Measurements from ENCODE around the gene EI24.
"Not testable (repeated sequence)": the region's sequence is repeated elsewhere in the genome, so short reads cannot be mapped to it uniquely, and the experiment has no call there.

EI24 gene

DNA sequence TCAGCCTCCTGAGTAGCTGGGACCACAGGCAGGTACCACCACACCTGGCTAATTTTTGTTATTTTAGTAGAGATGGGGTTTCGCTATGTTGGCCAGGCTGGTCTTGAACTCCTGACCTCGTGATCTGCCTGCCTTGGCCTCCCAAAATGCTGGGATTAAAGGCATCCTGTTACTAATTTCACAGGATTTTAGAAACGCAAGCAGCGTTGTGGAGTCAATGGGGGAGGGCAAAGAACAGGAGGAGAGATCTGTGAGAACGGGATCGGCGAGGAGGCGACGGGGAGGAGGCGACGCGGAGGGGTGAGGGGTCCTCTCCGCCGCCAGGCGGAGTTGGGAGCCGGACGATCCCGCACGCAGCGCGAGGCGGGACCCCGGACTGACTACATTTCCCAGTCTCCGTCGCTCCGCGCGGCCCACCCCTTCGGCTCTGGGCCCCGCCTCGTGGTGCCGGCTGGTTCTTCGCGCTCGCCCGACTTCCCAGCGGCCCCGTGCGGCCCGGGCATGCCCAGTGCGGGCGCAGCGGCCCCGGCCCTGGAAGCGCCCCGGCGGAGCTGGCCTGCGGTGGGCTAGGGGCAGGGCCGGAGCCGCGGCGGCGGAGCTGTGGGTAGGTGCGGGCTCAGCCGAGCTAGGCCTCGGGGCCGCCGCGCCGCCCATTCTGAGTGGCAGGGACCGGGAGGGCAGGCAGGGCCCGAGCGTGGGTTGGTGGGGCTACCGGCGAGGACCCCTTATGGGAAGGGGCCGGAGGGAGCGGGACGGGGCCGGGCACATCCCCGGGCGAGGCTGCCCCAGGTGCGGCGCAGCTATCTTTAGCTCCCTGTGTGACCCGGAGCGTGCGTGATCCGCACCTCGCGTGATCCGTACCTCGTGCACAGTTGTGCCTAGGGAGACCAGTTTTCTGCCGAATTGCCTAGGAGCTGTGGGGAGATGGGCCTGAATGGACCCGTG is at the start of gene EI24:
Gene EI24, plus strand, starts transcription at position 508 of the 945 bp plus-strand sequence. CDS start 3,051 bp downstream, outside the sequence.
- DNase-seq (ENCODE audit: low read depth in 2 of 2, low spot score in 1 of 2), result peak; percentile 53 to 81

DNA sequence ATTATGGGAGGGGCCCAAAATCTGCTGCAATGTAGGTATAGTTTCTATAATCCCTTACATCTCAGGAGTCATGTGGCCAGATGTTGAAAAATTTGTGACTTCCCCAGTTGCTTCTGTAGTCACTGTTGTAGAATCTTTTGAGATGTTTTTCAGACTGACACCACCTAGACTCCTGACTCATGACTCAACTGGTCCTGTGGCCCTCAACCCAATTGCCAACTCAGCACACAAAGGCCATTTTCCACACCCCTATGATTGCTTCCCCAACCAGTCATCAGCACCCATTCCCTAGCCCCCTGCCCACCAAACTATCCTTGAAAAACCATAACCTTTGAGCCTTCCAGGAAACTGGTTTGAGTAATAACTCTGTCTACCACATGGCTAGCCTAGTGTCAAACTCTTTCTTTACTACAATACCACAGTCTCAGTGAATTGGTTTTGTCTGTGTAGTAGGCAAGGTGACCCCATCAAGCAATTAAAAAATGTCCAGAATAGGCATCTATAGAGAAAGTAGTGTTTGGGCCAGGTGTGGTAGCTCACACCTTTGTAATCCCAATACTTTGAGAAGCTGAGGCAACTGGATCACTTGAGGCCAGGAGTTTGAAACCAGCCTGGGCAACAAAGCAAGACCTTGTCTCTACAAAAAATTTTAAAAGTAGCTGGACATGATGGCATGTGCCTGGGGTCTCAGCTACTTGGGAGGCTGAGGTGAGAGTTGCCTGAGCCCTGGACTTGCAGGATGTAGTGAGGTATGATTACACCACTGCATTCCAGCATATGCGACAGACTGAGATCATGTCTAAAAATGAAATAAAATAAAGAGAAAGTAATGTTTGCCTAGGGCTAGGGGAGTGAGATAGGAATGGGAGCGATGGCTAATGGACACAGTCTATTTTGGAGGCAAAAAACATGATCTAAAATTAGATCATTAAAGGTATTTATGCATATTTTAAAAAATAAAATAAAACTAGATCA is 49.1 kb upstream of the EI24 start:
- DNase-seq (ENCODE audit: low read depth in 2 of 2, low spot score in 1 of 2), result no peak

DNA sequence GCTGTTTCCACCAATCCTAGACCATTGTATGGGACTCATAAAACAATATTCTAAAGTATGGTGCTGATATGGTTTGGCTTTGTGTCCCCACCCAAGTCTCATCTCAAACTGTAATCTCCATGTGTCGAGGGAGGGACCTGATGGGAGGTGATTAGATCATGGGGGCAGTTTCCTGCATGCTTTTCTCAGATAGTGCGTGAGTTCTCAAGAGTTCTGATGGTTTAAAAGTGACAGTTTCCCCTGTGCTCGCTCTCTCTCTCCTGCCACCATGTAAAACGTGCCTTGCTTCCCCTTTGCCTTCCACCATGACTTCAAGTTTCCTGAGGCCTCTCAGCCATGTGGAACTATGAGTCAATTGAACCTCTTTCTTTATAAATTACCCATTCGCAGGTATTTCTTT is 44.0 kb upstream of the EI24 start:
- no peak for DNase-seq (ENCODE audit: low read depth in 2 of 2, low spot score in 1 of 2)

DNA sequence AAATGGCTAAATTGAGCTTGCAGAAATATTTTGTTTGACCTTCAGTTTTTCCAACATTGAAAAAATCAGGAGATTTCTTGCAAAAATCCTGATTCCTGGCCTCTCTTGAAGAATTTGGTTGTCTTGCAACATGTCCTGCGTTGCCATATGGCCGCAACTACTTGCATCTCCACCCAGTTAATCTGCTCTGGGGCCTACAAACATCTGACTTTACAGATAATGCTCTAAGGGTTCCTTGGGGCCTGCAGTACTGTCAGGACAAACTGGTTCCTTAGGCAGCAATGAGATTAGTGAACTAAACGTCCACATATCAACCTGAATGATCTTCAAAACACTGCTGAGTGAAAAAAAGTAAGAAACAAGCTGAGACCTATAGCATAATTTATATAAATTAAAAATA is 36.6 kb upstream of the EI24 start:
- DNase-seq (ENCODE audit: low read depth in 2 of 2, low spot score in 1 of 2), result no peak

DNA sequence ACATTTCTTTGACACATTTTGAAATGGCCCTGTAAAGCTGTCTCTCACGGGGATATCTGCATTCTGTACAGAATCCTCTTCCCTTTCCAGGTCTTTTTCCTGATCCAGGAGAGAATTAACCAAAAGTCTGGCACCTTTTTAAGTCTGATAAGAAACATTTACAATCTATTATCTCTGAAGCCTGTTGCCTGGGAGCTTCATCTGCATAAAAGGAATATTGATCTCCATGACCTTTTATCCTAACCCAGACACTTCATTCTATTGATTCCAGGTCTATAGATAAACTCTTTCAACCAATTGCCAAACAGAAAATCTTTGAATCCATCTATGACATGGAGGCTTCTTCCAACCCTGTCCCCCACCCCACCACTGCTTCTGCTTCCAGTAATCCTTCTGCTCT is 33.7 kb upstream of the EI24 start:
- DNase-seq (ENCODE audit: low read depth in 2 of 2, low spot score in 1 of 2), result no peak

DNA sequence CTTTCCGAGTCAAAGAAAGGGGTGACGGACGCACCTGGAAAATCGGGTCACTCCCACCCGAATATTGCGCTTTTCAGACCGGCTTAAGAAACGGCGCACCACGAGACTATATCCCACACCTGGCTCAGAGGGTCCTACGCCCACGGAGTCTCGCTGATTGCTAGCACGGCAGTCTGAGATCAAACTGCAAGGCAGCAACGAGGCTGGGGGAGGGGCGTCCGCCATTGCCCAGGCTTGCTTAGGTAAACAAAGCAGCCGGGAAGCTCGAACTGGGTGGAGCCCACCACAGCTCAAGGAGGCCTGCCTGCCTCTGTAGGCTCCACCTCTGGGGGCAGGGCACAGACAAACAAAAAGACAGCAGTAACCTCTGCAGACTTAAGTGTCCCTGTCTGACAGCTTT is 32.4 kb upstream of the EI24 start:
- DNase-seq (ENCODE audit: low read depth in 2 of 2, low spot score in 1 of 2), result not testable (repeated sequence)

DNA sequence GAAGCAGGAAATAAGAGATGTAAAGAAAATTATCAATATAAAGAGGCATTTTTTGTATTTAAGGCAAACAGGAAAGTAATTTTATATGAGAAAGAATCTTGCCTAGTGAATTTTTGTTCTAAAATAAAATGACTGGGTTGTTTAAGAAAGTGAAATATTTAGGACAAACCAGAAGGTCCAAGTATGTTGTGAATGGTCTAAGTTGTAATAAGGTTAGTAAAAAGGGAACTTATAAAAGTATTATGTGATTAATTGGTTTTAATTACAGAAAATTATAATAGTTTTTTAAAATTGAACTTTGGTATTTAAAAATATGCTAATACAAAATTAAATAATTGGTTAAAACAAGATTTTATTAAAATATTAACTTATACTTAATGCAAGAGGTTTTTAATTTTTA is 26.6 kb upstream of the EI24 start:
- no peak for DNase-seq (ENCODE audit: low read depth in 2 of 2, low spot score in 1 of 2)

DNA sequence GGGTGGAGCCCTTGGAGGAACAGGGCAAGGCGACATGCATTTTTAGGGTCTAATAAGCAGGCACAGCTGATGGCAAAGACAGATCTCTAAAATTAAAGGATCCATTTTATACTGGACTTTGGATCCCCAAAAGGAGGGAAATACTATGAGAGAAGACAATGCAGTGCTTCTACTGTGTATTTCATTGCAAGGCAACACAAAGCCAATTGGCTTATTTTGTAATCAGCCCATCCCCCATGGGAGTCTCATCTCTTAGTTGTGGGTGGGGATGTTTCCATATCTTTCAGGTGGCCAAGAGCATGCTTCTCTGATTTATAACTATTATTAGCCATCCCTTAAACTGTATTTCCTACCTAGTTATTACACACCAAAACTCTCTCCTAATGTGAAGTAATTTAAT is 18.5 kb upstream of the EI24 start:
- DNase-seq (ENCODE audit: low read depth in 2 of 2, low spot score in 1 of 2), result no peak

DNA sequence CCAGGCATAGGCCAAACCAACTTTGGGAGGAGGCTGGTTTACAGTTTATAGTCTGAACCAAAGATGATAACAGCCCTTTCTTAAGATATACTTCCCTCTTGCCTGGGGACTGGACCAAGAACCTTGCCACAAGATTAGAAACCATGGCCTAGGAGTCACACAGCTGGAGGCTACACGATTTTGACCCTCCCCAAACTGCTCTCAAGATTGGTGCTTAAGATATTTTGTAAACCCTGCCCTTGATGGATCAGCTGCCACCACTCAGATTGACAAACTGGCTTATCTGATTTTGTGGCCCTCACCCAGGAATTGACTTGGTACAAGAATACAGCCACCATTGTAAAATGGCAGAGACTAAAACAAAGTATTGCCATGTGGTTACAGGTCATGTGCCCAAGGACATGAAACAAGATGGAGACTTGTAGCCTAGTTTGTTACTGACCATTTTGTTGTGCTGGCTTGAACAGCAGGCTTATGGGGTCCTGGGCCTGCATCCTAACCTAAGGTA is 17.4 kb upstream of the EI24 start:
- no peak for DNase-seq (ENCODE audit: low read depth in 2 of 2, low spot score in 1 of 2)

DNA sequence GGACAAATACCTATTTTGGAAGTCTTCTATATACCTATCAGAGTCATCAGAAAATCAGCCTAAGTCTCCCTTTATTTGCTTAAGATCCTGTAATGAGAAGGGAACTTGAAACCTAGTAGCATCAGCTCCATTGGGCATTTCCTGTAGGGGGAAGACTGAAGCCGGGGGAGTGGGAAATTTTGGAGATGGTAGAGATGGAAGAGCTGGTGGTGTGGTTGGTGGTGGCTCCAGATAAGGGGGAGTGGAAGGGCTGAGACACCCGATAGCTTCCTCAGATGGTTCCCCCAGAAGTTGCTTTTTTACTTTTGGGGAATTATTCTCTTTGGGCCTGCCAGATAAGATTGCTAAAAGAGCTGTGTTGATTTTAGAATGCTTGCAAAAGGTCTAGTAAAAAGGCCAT is 16.4 kb upstream of the EI24 start:
- no peak for DNase-seq (ENCODE audit: low read depth in 2 of 2, low spot score in 1 of 2)

DNA sequence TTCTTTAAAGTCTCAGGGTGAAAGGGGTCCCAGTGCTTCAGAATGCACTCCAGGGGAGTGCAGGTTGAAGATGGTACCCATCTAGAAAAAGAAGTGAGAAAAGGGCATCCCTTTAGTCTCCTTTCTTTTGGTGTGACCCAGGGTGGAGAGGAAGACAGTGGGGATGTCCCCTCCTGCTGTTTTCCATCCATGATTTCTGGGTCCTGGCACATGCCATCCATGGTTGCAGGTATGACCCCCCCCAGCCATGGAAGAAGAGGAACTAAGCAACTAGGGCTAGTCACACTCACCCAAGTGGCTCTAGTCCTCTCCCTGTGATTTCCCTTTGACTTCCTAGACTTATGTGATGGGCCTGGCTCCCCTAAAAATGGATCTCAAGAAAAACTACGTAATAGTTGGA is 15.9 kb upstream of the EI24 start:
- DNase-seq (ENCODE audit: low read depth in 2 of 2, low spot score in 1 of 2), result no peak

DNA sequence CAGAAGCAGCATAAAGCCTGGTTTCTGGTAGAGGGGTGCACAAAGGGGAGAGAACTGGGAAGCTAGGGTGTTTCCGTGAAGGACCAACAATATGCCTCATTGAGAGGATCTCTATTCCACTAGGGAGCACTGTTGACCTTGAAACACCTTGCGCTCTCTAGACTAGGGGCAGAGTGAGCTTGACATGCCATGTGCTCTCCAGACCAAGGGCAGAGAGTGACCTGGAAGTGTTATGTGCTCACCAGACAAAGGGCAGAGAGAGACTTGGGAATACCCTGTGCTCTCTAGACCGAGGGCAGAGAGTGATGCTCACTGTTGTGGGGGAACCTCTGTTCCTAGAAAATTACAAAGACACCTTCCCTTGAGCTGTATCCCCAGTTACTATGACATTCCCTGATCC is 15.2 kb upstream of the EI24 start:
- DNase-seq (ENCODE audit: low read depth in 2 of 2, low spot score in 1 of 2), result no peak

DNA sequence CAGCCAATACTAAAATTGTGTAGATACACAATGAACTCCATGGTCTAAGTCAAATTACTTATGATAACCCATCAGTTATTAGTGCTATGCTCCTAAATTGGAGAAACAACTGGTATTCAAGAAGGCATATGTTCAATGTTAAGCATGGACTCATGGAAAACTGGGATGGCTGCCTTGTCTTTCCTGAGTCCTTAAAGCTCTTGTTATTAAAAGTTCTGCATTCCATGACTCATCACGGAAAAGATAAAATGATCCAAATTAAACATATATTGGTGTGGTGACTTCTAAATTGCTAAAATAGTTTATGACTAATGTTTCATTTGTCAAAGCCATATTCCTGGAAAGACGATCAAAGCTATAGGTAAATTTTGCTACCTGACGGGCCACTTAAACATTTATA is 9.4 kb upstream of the EI24 start:
- DNase-seq (ENCODE audit: low read depth in 2 of 2, low spot score in 1 of 2), result no peak

DNA sequence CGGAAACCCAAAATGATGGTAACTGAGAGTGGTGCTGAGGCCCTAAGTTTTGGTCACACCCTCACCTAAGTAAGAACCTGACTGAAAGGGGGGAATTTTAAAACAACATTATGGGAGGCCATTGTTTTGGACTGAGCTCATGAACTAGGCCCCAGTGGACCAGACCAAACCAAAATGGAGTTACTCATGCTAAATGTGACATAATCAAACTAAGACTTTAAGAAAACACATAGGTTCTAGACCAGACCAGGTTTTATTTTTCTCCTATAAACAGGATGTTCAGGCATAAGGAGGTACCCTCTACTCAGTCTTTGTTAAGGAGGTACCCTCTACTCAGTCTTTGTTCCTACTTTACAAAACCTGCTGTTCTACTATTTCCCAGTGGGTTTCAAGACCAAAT is 7.4 kb upstream of the EI24 start:
- DNase-seq (ENCODE audit: low read depth in 2 of 2, low spot score in 1 of 2), result no peak

DNA sequence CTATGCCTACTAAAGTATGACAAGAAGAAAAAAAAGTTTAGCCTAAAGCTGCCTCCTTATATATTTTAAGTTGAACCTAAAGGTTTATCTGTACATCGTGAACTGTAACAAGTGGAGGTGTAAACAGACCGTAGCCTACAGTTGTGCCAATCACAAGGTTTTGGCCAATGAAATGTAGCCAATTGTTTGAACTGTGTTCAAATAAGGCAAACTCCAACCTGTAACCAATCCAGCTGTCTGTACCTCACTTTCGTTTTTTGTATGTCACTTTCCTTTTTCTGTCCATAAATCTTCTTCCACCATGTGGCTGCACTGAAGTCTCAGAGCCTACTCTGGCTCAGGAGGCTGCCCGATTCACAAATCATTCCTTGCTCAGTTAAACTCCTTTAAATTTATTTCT is 6.8 kb upstream of the EI24 start:
- DNase-seq (ENCODE audit: low read depth in 2 of 2, low spot score in 1 of 2), result no peak

DNA sequence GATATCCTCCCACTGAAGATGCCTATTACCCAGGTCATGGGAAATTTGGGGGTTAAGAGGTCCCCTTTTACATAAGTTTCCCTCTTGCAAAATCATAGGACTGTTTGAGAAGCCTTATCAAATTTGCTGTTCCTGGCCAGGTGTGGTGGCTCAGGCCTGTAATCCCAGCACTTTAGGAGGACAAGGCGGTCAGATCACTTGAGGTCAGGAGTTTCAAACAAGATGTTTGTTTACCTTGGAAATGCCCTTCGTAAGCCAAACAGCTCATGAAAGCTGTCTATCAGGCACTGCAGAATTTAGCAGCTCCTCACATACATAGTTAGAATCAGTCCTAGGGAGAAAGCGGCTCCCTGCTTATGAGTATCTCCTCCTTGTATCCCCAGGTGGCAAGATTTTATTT is 4.9 kb upstream of the EI24 start:
- DNase-seq (ENCODE audit: low read depth in 2 of 2, low spot score in 1 of 2), result no peak

DNA sequence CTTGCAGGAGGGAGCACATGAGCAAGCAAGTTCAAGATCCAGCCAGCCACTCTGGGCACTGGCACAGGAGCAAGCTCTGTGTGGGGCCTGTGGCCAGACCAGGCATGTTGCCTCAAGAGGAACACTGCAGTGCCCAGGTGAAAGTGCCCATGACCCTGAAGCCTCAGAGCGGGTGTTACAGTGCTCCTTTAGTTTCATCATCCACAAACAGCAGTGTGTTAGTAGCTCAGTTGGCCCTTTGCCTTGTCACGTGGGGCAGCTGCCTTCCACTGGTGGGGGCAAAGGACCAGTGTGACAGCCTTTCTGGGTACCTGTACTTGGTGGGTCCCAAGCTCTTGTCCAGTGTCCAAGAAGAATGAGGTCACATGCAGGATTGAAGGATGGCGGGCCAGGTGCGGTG is 3.0 kb upstream of the EI24 start:
- no peak for DNase-seq (ENCODE audit: low read depth in 2 of 2, low spot score in 1 of 2)

DNA sequence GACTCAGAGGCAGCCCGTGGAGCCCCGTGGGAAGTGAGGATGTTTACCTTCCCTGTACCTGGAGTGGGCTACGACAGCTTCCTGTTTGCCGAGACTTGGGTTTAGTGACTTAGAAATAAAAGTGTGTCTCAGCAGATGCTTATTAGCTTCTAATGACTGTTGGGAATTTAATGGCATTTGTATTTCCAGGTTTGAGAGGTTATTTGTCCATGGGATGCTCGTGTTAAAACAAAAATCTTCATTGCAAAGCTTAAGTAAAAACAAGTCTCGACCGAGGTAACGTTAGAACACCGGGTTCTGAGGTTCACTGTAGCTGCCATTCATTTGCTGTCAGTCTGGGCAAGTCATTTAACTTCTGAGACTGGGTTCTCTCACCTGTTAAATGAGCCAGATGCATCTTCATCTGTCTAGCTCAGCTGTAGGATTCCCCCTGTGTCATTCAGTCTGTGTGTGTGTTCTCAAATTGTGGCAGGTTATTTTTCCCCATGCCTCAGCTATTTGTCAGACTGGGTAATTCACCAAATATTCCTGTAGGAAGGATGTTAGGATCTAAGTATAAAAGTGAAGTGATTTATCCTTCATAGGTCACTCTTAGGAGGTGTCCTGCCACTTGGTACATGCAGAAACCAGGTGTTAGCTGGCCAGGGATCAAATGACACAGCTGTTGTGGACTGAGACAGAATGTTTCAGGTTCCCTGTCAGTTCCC is 791 bp downstream of the EI24 start:
- DNase-seq (ENCODE audit: low read depth in 2 of 2, low spot score in 1 of 2), result no peak

DNA sequence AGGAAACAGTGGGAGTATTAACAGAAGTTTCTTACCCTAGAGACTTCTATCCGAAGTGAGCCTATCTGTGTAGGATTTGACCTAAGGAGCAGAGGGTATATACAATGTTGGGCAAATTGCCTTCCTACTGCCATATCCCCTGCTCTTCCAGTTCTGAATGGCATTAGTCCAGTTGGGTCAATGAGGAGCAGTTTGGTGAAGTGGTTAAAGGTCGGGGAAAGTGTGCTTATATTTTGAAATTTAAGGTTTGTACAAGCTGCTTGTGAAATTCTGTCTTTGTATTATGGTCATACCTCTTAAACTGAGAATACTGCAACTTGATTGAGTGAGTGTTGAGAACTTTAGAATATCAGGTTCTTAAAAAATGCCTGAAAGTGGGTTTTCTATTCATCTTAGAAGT is 1.7 kb downstream of the EI24 start:
- DNase-seq (ENCODE audit: low read depth in 2 of 2, low spot score in 1 of 2), result no peak

DNA sequence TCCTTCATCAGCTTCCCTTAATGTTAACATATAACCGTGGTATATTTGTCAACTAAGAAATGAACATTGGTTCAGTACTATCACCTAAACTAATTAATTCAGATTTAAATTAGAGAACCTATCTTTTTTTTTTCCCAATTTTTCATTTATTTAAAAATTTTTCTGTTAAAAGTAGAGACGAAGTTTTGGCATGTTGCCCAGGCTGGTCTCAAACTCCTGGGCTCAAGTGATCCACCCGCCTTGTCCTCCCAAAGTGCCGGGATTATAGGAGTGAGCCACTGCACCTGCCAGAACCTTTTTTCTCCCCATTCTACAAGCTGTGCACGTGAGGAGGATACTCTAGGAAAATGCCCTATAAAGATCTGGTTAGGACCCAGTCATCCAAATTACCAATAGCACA is 3.6 kb downstream of the EI24 start:
- DNase-seq (ENCODE audit: low read depth in 2 of 2, low spot score in 1 of 2), result no peak

DNA sequence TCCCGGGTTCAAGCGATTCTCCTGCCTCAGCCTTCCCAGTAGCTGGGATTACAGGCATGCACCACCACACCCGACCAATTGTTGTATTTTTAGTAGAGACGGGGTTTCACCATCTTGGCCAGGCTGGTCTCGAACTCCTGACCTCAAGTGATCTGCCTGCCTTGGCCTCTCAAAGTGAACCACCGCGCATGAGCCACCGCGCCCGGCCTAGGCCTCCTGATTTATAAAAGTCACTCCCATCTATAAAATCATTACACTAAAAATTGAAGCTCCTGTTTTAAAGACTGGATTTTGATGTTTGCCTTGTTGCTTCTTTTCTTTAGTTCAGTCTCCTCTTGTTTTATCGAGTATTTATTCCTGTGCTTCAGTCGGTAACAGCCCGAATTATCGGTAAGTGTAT is 7.9 kb downstream of the EI24 start:
- not testable (repeated sequence) for DNase-seq (ENCODE audit: low read depth in 2 of 2, low spot score in 1 of 2)
